IPS DF 4.7 (cell line): ENCODE data around the gene VIT.

Experiments
- DNase-seq: peaks from one replicate; pipeline ENCODE4 v3.0.0-alpha.2; 2013; ENCODE audit warnings: low spot score; ENCODE audit errors: extremely low read depth

The VIT gene, protein sequence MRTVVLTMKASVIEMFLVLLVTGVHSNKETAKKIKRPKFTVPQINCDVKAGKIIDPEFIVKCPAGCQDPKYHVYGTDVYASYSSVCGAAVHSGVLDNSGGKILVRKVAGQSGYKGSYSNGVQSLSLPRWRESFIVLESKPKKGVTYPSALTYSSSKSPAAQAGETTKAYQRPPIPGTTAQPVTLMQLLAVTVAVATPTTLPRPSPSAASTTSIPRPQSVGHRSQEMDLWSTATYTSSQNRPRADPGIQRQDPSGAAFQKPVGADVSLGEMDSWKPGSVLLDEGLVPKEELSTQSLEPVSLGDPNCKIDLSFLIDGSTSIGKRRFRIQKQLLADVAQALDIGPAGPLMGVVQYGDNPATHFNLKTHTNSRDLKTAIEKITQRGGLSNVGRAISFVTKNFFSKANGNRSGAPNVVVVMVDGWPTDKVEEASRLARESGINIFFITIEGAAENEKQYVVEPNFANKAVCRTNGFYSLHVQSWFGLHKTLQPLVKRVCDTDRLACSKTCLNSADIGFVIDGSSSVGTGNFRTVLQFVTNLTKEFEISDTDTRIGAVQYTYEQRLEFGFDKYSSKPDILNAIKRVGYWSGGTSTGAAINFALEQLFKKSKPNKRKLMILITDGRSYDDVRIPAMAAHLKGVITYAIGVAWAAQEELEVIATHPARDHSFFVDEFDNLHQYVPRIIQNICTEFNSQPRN

DNA sequence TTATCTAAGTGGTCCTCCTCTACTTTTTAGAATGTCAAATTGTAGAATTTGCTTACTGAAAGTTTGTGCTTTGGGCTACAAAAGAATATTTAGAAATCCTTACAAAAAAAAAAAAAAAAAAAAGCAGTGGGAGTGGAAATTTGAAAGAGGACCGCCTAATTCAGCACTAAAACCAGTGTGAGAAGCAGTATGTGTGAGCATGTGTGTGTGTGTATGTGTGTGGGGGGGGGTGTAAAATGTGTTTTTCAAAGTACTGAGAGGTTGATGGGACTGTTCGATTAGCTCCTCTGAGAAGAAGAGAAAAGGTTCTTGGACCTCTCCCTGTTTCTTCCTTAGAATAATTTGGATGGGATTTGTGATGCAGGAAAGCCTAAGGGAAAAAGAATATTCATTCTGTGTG lies at the start of gene VIT:
Gene VIT (plus strand): TSS at position 175 of the 400 bp plus-strand sequence. CDS start 19,664 bp downstream, outside the sequence.
- DNase-seq, result no peak

DNA sequence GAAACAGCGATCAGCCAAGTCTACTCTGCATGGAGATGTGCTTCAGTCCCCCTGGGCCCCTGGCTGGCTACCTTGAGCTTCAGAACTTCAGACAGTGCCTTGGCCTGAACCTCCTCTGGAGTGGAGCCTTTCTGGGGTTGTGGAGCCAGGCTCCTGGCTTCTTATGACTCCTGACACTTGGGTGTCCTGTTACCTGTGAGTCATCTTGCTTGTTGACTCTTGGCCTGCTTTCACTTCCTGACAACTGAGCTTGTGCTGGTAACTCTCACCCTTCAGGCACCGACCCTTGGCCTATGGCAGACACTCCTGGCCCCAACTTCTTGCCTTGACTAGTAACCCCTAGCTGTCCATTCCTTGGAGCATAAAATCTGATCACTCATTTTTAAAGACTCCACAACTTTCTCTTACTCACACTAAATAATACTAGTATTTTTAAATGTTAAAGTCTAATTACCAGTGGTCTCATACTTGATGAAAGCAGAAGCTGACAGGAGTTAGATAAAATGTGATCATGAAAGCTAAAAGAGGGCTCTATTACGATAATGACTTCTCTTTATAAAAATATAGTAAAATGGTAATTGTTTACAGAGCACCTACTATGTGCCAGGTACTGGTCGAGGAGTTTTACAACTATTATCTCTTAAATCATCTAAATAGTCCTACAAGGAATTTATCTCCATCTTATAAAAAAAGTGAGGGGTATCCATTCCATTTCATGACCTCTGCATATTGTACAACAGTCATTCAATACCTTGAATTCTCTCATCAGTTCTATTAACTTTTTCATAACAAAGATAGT lies 46.3 kb upstream of the VIT start:
- no peak for DNase-seq

DNA sequence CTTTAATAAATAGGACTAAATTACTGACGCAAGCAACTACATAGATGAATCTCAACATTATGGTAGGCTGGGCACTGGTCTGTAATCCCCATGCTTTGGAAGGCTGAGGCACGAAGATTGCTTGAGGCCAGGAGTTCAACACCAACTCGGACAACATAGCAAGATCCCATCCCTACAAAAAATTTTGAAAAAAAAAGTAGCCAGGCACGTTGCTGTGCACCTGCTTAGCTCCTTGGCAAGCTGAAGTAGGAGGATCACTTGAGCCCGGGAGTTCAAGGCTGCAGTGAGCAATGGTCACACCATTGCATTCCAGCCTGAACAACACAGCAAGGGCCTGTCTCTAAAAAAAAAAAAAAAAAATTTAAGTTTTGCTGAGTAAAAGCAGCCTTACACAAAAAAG lies 43.4 kb upstream of the VIT start:
- DNase-seq, result no peak

DNA sequence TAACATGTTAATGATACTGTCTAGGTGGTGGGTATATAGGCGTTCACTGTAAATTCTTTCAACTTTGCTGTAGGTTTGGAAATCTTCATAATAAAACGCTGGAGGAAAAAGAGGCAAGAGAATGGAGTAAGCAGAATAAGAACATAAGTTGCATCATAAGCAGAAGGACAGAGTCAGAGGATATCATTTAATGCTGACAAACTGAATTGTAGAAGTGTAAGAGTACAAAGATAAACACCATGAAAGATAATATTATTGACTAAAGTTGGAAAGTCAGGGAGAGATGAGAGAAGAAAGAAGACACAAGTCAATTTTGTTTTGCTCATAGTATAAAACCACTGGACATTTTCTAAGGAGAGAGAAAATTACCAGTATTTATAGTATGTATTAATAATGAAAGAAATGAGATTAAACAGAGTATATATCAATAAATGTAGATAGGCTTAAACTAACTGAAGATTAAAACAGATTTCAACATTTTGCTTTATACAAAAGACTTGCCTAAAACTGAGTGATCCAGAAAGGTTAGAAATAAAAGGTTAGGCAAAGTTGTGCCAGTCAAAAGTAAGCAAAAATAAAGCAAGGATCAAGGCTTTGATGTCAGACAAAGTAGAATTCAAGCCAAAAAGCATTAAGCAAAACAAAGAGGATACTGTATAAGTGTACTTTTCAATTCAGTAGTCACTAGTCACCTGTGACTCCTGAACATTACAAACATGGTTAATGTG lies 42.4 kb upstream of the VIT start:
- DNase-seq, result no peak

DNA sequence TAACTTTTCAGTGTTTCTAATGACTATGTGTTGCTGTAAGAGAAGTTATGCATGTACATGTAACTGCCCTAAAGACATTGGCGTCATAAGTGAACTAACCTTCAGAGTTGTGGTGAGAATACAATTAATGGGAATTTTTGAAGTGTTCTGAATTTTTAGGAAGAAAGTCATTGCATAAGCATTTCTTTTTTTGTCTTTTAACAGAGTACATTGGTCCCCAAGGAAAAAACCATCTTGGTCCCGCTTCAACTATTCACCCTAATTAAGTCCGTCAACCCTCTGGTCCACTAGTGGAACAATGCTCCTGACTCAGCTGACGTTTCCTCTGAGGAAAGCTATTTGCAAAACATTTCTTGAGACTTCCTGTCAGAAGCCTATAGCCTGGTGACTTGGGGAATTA lies 41.1 kb upstream of the VIT start:
- no peak for DNase-seq

DNA sequence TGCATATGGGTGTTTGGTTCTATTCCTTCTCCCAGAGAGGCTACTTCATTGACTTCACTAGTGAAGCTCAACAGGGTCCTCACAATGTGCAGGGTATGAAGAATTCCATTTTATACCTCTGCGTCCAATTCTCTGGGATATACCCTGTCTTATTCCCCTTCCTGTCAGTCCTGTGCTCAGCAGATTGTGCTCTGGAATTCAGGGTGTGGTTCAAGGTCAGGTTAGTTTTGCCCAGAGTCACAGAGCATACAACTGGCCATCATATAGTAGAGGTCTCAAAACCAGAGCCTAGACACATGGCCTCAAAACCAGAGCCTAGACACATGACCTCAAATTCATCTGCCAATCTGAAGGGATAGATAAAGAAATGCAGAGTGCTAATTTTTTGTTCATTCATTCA lies 38.8 kb upstream of the VIT start:
- no peak for DNase-seq

DNA sequence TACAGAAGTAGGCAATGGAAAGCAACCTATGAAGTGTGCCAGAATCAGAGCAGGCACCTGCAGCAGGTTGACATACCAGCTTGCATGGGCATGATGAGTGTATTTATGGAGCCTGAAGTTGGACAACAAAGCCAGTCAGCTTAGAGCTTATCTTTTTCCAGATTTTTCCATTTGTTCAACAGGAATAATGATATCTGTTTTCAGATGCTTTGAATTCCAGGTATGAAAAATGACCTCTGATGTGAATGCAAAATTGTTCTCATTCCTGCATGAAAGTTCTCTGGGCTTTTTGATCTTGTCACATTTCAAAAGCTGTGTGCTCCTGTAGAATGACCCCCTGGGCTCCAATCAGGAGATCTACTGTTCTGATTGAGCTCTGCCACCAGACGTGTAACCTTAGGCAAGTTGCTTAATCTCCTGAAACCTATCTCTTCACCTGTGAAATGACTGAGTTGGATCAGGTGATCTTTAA lies 38.2 kb upstream of the VIT start:
- DNase-seq, result no peak

DNA sequence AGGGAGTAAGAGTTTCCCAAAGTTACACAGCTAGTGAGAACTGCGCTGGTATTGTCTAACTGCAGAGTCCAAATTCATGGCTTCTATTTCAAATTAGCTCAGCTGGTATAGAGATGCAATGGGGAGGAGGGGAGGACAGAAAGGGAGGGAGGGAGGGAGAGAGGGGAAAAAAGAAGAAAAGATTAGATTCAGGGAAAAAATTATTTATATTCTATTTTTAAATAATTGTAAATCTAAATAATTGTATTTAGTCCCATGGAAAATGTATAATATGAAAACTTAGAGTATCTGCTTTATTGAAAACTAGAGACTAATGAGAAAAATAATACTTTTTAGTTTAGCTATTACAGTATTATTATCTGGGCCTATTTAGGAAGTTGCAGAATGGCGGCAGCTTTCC lies 37.3 kb upstream of the VIT start:
- DNase-seq, result no peak

DNA sequence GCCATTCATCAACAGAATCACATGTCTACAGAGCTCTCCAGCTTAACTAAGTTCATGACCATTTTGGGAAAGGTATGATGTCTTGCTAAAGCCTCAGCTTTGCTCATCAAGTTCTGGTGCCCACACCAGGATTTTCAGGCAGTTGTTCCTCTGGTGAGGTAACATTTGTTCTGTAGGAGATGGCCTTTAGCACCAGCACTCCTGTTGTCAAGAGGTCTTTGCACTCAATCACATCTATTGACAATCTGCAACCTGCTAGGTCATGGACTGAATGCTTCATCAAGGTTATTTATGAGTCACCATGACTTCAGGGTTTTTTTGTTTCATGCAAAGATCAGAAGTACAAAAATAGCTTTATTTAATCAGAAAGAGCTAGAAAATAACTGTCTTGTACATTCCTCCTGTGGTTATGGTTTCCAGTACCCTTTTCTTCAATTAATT lies 36.6 kb upstream of the VIT start:
- no peak for DNase-seq

DNA sequence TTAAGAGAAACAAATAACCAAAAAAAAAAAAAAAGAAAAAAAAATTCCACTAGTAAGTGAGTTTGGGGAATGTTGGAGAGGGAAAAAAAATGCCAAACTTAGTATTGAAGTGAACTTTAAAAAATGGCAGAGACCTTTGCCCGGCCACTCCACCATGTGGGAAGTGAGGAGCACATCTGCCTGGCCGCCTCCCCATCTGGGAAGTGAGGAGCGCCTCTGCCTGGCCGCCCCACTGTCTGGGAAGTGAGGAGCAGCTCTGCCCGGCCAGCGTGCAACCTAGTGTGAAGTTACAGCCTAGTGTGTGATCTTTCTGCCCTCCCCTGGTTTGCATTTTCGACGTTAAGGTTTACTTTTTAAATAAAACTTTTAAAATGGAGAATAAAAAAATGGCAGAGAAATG lies 33.9 kb upstream of the VIT start:
- DNase-seq, result no peak

DNA sequence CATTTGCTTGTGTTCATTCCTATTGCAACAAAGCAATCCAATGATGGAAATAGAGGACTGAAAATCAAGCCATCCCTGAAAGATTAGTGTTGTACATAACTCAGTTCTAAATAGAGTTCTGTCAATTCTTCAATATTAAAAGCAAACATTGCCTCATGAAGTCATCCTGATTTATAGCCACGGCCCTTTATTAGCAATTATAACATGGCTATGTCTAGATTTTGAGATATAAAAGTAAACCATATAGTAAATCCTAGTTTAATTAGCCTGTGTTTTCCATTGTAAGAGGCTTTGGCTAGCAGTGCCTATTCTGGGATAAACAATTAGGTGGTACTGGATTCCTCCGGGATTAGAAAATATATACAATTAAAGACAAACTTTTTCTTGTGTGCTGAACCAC lies 33.2 kb upstream of the VIT start:
- DNase-seq, result no peak

DNA sequence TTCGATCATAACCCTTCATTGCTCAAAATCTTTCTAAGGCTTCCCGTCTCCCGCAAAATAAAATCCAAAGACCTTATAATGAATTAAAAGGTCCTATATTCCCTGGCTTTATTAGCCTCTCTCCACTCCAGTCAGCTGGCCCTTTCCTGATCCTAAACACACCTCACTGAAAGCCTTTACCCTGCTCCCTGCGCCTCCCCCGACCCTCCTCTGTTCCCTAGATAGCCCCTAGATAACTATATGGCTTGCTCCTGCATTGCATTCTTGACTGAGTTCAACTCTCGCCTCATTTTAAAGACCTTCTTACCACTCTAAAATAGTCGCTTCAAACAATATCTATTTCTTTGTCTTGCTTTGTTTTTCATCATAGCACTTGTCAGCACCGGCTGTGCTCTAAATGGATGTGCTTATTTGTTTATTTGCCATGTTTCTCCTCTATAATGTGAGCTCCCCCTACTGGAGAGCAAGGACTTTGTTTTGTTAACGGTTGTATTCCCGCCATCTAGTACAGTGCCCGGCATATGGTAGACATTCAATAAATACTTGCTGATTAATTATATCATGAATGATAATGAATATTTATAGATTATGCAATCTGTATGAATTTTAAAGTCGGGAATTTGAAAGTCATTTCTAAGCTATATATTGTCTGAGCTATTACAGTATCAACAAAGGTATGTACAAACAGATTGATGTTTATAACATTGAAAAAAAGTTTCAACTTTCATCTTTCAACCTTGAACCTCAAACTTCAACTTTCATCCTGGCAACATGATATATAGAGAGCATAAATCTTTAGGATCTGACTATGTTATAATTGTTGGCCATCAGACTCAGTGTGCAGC lies 32.4 kb upstream of the VIT start:
- DNase-seq, result no peak

DNA sequence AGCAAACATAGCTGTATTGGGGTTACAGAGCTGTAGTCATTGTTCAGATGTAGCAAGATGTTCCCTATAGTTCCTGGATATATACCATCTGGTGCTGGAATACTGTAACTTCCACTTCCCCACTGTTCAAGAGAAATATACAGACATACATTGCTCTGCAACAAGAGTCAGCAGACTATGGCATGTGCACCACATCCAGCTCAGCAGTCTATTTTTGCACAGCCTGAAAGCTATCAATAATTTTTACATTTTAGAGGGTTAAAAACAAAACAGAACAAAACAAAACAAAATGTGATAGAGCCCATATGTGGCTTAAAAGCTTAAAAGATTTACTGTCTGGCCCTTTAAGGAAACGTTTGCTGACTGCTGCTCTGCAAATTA lies 31.8 kb upstream of the VIT start:
- DNase-seq, result no peak

DNA sequence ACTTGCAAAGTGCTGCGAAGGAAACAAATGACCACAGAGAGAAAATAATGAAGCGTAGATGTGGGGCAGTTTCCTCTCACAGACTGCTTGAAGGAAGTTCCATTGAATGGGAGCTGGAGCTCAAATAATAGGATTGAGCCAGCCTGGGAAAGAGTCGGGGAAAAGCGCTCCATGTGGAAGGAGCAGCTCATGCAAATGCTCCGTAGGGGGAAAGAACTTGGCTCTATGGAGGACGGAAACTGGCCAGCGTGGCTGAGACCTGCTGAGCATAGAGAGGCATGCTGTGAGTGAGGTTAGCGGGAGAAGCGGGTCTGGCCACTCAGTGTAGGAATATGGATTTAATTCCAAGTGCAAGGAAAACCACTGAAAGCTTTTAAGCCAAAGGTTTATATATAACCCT lies 28.6 kb upstream of the VIT start:
- DNase-seq, result no peak

DNA sequence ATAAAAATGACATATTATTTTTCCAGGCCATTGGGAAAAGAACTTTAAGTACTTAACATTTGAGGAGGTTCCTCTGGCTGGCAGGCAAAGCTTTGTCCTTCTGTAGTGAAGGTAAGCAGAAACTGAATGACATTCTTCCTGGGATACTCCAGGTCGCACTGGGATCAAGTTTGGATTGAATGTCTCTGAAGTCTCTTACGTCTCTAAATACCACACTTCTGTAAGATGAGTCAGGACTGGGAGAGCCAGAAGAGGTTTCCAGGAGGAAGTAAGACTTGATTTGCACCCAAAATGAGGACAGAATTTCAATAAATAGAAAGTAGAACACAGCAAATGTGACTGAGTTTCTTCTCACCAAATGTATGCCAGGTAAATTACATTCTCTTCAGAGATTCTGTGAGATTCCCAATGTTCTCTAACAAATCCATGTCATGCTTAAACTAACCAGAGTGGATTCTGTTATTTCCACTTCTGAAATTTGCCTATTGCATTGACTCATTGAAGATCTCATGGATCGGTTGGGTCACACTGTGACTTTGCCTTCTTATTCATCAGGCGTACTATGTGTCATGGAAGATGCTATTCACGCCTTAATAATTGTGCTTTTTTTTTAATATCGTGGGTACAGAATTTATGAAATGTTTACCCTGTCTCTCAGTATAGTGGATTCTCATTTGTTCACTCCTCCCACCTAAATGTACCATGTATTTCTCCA lies 25.5 kb upstream of the VIT start:
- no peak for DNase-seq

DNA sequence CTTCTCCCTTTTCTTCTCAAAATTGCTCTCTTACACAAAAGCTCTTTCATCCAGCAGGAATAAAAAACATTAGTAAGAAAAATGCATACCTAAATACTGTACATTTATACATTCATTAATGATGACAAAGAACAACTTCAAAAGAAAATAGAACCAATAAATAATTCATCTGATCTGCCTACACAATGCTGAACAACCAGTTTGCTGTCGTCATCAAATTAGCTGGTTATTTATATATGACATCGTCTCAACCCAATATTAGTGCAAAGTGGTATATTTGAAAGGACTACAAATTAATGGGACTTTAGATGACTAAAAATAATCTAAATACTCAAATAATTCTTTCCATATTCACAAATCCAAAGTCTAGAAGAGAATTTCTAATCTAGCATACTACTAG lies 24.8 kb upstream of the VIT start:
- DNase-seq, result no peak

DNA sequence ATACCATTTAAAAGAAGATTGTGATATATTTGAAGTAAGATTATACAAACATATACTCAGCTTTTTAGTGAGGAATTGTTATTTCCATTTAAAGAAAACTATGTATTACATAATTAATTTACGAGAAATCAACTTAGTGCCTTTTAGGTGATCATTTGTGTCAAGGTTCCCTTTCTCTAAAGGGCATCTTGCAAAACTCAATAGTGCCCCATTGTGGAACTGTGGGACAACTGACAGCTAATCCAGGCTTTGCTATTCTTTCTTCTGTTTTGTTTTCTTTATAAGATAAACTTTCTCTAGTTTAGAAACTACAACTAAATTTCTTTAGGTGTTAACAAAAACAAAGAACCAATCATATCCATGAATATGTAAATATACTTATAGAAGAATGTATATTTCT lies 24.3 kb upstream of the VIT start:
- no peak for DNase-seq

DNA sequence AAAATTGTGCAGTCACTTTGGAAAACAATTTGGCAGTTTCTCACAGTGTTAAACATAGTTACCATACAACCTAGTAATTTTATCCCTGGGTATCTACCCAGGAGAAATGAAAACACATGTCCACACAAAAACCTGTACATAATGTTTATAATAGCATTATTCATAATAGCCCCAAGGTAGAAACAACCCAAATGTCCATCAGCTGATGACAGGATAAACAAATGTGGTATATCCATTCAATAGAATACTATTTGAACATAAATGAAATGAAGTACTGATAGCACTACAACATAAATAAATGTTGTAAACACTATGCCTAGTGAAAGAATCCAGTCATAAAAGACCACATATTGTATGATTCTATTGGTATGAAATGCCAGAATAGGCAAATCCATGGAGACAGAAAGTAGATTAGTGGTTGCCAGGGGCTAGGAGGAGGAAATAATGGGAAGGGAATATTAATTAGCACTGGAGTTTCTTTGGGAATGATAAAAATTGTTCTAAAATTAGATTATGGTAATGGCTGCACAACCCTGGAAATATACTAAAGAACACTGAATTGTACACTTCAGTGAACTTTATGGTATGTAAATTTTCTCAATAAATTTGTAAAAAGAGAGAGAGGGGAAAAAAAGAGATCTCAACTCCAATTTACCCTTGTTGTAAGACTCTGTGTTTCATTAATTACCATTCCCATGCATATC lies 20.8 kb upstream of the VIT start:
- DNase-seq, result no peak

DNA sequence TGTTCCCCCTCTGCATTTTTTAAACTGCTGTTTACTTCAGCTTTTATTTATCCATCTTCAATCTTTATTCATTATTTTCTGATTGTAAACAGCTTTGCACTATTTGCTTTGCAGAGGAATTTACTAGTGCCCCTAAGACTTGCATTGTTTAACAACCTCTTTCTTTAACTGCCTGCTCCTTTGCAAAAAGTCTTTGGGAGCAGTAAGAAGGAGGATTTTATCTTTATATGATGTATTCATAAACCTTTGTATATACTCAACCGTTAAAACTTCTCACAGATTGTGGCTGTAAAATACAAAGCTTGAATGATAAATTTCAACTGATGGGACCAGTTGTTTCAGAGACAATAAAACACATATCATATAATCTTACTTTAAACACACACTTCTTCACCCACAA lies 20.1 kb upstream of the VIT start:
- DNase-seq, result no peak
